ENCODE measurements around the gene ZNF134.

The ZNF134 gene

DNA sequence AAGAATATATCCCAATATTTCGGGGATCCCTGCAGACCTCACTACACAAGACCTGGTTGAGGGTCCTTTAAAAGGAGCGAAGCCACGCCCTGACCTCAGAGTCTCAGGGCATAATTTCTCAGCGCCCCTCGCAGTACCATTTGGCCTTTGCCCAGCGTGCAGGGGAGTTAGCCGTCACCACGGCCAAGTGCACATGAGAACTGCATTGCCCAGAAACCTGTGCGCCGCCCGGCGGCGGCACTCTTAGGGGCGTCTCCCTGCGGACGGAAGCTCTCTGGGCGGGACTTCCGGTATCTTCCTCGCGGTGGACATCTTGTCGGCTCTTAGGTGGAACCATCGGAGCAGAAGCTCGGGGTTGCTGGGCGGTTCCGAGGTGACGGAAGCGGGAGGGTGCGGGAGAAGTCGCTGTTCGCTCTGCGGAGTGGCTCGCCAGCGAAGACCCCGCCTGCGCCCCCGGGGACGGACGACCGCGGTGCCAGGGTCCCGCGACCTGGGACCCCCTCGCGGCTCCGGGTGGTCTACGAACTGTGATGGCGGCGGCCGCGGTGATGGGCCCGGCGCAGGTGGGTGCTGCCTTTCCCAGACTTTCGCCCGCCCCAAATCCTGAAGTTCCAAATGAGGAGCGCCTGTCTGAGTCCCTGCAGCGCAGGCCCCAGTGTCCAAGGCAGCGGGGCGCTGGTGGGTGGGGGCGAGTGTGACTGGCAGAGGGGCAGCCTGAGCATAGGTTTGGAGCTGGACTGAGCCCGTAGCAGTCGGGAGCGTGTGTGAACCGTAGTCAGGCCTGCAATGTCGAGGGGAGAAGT lies at the start of gene ZNF134:
TSS of gene ZNF134 (plus strand) at position 302 of the 803 bp plus-strand sequence. CDS start 5,227 bp downstream, outside the sequence.
- ATAC-seq = peak; percentile 100
- TF ChIP-seq PPARA (CRISPR knock-in tag; IDR thresholded peaks at IDR 0.05; ENCODE audit: borderline replicate concordance) (no peak), ZNF70 (CRISPR knock-in tag; IDR thresholded peaks at IDR 0.05) (no peak), TOX (CRISPR knock-in tag; IDR thresholded peaks at IDR 0.05; ENCODE audit: borderline replicate concordance) (no peak), OSR1 (CRISPR knock-in tag; IDR thresholded peaks at IDR 0.05) (no peak), SNAI2 (CRISPR knock-in tag; IDR thresholded peaks at IDR 0.05) (no peak), CSDC2 (CRISPR knock-in tag; IDR thresholded peaks at IDR 0.05) (no peak)
- TF ChIP-seq, protein P1, sequence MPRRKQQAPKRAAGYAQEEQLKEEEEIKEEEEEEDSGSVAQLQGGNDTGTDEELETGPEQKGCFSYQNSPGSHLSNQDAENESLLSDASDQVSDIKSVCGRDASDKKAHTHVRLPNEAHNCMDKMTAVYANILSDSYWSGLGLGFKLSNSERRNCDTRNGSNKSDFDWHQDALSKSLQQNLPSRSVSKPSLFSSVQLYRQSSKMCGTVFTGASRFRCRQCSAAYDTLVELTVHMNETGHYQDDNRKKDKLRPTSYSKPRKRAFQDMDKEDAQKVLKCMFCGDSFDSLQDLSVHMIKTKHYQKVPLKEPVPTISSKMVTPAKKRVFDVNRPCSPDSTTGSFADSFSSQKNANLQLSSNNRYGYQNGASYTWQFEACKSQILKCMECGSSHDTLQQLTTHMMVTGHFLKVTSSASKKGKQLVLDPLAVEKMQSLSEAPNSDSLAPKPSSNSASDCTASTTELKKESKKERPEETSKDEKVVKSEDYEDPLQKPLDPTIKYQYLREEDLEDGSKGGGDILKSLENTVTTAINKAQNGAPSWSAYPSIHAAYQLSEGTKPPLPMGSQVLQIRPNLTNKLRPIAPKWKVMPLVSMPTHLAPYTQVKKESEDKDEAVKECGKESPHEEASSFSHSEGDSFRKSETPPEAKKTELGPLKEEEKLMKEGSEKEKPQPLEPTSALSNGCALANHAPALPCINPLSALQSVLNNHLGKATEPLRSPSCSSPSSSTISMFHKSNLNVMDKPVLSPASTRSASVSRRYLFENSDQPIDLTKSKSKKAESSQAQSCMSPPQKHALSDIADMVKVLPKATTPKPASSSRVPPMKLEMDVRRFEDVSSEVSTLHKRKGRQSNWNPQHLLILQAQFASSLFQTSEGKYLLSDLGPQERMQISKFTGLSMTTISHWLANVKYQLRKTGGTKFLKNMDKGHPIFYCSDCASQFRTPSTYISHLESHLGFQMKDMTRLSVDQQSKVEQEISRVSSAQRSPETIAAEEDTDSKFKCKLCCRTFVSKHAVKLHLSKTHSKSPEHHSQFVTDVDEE (CRISPR knock-in tag; IDR thresholded peaks at IDR 0.05) = no peak
- TF ChIP-seq, protein P2, sequence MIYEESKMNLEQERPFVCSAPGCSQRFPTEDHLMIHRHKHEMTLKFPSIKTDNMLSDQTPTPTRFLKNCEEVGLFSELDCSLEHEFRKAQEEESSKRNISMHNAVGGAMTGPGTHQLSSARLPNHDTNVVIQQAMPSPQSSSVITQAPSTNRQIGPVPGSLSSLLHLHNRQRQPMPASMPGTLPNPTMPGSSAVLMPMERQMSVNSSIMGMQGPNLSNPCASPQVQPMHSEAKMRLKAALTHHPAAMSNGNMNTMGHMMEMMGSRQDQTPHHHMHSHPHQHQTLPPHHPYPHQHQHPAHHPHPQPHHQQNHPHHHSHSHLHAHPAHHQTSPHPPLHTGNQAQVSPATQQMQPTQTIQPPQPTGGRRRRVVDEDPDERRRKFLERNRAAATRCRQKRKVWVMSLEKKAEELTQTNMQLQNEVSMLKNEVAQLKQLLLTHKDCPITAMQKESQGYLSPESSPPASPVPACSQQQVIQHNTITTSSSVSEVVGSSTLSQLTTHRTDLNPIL (CRISPR knock-in tag; IDR thresholded peaks at IDR 0.05; ENCODE audit: low read depth) = no peak
- TF ChIP-seq, protein P3, sequence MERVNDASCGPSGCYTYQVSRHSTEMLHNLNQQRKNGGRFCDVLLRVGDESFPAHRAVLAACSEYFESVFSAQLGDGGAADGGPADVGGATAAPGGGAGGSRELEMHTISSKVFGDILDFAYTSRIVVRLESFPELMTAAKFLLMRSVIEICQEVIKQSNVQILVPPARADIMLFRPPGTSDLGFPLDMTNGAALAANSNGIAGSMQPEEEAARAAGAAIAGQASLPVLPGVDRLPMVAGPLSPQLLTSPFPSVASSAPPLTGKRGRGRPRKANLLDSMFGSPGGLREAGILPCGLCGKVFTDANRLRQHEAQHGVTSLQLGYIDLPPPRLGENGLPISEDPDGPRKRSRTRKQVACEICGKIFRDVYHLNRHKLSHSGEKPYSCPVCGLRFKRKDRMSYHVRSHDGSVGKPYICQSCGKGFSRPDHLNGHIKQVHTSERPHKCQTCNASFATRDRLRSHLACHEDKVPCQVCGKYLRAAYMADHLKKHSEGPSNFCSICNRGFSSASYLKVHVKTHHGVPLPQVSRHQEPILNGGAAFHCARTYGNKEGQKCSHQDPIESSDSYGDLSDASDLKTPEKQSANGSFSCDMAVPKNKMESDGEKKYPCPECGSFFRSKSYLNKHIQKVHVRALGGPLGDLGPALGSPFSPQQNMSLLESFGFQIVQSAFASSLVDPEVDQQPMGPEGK (CRISPR knock-in tag; IDR thresholded peaks at IDR 0.05; ENCODE audit: borderline replicate concordance) = no peak
- TF ChIP-seq, protein P4, sequence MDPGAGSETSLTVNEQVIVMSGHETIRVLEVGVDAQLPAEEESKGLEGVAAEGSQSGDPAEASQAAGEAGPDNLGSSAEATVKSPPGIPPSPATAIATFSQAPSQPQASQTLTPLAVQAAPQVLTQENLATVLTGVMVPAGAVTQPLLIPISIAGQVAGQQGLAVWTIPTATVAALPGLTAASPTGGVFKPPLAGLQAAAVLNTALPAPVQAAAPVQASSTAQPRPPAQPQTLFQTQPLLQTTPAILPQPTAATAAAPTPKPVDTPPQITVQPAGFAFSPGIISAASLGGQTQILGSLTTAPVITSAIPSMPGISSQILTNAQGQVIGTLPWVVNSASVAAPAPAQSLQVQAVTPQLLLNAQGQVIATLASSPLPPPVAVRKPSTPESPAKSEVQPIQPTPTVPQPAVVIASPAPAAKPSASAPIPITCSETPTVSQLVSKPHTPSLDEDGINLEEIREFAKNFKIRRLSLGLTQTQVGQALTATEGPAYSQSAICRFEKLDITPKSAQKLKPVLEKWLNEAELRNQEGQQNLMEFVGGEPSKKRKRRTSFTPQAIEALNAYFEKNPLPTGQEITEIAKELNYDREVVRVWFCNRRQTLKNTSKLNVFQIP (CRISPR knock-in tag; IDR thresholded peaks at IDR 0.05; ENCODE audit: borderline replicate concordance, low read depth) = no peak

DNA sequence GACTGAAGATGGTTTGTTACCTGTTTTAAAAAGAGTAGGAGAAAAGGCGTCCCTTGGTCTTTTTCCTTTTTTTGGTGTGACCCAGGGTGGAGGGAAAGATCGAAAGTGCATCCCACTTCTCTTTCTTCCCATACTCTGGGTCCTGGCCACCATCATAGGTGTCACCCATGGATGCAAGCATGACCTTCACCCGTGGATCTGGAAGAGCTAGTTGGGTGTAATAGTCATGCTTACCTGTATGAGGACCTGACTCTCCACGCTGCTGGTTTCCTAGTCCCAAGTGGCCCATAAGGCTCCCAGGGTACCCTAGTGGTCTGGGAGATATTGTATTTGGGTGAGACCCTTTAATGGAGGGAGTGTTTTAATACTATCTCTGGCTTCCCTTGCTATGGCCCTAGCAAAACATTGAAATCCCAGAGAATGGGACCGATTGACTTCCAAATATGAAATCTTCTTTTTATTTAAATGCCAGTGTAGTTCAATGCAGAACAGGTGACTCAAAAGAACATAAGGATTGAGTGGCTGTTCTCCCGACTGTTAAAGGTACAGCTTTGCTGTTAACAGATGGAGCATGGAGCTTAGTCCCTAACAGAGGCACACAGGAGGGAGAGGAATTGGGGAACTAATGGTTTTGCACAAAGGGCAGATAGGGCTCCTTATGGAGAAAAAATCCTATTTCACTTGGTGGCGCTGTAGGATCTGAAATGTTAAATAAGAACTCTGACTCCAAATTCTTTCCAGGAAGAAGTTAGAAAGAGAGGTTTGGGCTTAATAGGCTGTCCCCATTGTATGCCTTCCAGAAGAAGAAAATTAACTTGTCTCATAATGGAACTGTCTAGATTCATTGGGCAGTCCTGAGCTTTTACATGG lies 47.4 kb upstream of the ZNF134 start:
- no peak for TF ChIP-seq ESRRG (CRISPR knock-in tag; IDR thresholded peaks at IDR 0.05)
- no peak for TF ChIP-seq ZFP3 (CRISPR knock-in tag; IDR thresholded peaks at IDR 0.05)
- no peak for TF ChIP-seq ZFP30 (CRISPR knock-in tag; IDR thresholded peaks at IDR 0.05)
- TF ChIP-seq, protein P5, sequence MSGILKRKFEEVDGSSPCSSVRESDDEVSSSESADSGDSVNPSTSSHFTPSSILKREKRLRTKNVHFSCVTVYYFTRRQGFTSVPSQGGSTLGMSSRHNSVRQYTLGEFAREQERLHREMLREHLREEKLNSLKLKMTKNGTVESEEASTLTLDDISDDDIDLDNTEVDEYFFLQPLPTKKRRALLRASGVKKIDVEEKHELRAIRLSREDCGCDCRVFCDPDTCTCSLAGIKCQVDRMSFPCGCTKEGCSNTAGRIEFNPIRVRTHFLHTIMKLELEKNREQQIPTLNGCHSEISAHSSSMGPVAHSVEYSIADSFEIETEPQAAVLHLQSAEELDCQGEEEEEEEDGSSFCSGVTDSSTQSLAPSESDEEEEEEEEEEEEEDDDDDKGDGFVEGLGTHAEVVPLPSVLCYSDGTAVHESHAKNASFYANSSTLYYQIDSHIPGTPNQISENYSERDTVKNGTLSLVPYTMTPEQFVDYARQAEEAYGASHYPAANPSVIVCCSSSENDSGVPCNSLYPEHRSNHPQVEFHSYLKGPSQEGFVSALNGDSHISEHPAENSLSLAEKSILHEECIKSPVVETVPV (CRISPR knock-in tag; IDR thresholded peaks at IDR 0.05) = no peak
- no peak for TF ChIP-seq PPARA (CRISPR knock-in tag; IDR thresholded peaks at IDR 0.05; ENCODE audit: borderline replicate concordance)
- no peak for TF ChIP-seq CSDC2 (CRISPR knock-in tag; IDR thresholded peaks at IDR 0.05)
- TF ChIP-seq TOX (CRISPR knock-in tag; IDR thresholded peaks at IDR 0.05; ENCODE audit: borderline replicate concordance) = no peak
- no peak for TF ChIP-seq ZC3H10 (CRISPR knock-in tag; IDR thresholded peaks at IDR 0.05)
- TF ChIP-seq OSR1 (CRISPR knock-in tag; IDR thresholded peaks at IDR 0.05) = no peak
- TF ChIP-seq, protein P1 (CRISPR knock-in tag; IDR thresholded peaks at IDR 0.05) = no peak
- no peak for TF ChIP-seq TCF4 (CRISPR knock-in tag; IDR thresholded peaks at IDR 0.05; ENCODE audit: borderline replicate concordance)
- no peak for ATAC-seq

Data from SK-N-SH treated with all-trans-retinoic acid at 6 μM for 48 hours (cell line).